Raji (cell line): Measurements from ENCODE around the gene KRTAP9-9.

Experiments used
- POLR2A ChIP-seq: IDR thresholded peaks from 2 replicates; pipeline ENCODE4 v1.6.1; 2011; ENCODE audit warnings: low read depth, low read length, control low read depth; ENCODE audit not compliant: insufficient read depth

KRTAP9-9 gene

GRCh38 chr17:41301916-41302901 lies 47.0 kb downstream of the KRTAP9-9 start, which contains the start of gene KRTAP29-1:
TSS of gene KRTAP29-1 (minus strand) at chr17:41302851. CDS start at chr17:41302851, 0 bp downstream.
- TF ChIP-seq POLR2A: no peak

DNA sequence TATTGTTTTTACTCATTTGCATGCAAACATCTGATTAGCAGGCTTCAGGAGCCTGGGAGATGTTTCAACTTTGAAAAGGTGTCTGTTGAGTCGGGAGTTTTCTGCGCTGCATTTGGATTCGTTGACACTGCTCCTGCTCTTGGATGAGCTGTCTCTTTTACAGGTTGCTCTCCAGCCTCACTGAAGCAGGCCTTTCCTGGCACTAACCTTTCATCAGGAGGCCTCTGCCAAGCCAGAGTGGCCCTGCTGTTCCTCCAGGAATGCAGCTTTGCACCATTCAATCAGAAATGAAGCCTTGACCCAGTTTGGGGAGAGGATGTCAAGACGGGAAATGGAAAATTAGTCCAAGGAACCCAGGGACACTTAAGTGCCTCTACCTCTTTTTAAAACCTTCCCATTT lies 47.8 kb downstream of the KRTAP9-9 start:
- no peak for TF ChIP-seq POLR2A

DNA sequence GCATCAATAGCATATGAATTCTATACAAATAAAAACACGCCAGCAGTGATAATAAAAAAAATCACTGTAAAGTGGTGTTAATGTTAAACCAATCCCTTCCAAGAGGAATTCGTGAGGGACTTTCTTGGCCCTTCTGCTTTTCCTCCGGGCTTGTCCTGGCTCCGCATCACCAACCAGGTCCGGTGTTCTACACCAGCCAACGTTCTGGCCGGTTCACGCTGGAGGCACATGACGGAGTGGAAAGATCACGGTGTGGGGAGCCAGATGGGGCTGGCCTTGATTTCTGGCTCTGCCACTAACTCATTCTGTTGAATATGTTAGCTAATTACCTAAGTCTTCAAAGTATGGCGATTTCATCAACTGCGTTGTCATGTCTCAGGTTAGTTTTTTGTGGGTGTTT lies 48.9 kb downstream of the KRTAP9-9 start:
- no peak for TF ChIP-seq POLR2A
